ENCODE data around the gene PRAMEF5.
"Not testable (repeated sequence)": the region's sequence is repeated elsewhere in the genome, so short reads cannot be mapped to it uniquely, and the experiment has no call there.

Gene PRAMEF5

DNA sequence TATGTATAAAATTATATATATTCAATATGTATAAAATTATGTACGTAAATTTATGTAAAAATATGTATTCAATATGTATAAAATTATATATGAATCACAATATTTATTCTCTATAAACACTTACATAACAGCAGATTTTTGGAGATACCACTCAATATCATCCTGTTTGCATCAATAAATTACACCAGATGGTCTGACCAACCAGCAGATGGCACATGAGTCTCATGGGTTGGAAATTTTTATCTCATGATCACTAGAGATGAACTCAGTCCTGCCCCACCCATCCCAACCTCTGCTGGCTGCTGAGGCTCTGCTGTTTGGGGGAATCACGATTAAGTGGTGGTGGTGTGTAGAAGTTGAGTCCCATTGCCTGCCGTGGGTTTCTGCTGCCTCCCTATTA lies 25.6 kb downstream of the PRAMEF5 start:
- not testable (repeated sequence) for DNase-seq

DNA sequence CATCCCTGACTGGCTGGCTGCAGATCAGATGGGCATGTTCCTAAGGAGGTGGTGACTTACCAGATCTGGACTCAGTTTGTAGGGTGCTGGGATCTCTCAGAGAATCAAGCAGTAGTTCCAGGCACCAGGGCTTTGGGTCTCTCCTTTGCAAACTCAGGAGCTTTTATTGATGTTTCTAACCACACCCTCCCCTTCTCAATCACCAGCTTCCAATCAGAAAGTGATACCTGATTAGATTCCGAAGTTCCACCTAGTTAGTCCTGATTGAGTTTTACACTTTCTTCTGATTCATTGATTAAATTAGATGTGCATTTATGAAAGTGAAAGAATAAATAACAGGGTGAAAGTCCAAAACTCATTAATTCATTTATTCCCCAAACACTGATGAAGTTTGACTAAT lies 31.0 kb downstream of the PRAMEF5 start, which contains the start of gene PRAMEF8:
PRAMEF8 (minus strand) TSS at position 101 of the 400 bp plus-strand sequence. CDS start 1,046 bp downstream, outside the sequence.
- DNase-seq: not testable (repeated sequence)

DNA sequence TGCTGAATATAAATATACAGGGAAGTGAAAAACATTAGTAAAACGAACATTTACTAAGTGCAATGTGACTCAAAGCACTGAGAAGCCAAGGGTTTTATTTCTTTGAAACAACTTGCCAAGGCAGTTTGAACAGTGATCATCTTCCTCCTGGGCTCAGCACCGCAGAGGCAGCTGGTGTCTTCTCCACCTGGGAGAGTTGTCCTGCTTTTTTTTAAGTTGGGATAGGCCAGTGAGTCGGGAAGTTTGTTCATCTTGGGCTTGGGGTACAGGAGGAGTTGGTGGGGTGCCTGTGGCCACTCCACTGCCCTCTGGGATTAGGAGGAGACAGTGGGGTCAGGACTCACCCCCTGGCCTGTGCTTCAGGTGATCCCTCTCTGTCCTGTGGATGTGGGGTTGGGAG lies 35.0 kb downstream of the PRAMEF5 start:
- DNase-seq: not testable (repeated sequence)

DNA sequence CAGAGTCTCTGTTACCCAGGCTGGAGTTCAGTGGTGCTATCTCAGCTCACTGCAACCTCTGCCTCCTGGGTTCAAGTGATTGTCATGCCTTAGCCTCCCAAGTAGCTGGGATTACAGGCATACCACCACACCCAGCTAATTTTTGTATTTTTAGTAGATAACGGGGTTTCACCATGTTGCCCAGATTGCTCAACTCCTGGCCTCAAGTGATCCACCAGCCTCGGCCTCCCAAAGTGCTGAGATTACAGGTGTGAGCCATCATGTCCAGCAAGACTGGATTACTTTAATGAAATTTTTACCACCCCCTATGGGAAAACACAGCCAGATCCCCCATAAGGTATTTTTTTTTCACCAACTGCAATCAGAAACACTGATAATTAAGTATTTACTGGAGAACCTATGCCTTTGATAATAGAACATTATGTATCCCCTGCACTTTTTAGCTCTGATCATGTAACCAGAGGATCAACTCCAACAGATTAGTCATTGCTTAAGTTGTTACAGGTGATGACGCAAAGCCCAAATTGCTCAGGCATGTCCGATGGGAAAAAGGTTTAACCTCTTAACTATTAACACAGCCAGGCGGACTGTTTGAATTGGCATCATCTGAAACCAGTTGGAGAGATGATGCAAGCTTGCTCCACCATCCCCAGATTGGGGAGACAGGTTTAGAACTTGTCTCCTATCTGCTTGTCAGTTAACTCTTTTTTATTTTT lies 43.4 kb downstream of the PRAMEF5 start:
- DNase-seq: not testable (repeated sequence)

DNA sequence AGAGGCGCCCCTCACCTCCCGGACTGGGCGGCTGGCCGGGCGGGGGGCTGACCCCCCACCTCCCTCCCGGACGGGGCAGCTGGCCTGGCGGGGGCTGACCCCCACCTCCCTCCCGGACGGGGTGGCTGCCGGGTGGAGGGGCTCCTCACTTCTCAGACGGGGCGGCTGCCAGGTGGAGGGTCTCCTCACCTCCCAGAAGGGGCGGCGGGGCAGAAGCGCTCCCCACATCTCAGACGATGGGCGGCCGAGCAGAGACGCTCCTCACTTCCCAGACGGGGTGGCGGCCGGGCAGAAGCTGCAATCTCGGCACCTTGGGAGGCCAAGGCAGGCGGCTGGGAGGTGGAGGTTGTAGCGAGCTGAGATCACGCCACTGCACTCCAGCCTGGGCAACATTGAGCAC lies 44.7 kb downstream of the PRAMEF5 start:
- not testable (repeated sequence) for DNase-seq

DNA sequence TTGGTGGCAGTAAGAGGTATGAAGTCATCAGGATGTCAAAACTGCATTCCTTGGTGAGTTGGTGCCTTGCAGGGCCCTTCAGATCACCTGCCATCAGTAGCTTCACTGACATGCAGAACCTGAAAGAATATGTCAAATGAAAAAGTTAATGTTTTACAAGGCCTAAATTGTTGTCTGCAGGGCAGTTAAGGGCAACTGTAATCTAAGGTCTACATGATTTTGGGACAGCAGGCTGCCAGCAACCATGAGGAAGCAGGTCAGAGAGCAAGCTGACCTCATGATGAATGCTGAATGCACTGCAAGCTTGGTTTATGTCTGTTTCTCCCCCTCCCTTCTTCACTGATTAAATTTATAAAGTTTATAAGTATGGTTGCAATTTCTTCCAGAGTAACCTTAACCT lies 48.2 kb downstream of the PRAMEF5 start:
- not testable (repeated sequence) for DNase-seq

DNA sequence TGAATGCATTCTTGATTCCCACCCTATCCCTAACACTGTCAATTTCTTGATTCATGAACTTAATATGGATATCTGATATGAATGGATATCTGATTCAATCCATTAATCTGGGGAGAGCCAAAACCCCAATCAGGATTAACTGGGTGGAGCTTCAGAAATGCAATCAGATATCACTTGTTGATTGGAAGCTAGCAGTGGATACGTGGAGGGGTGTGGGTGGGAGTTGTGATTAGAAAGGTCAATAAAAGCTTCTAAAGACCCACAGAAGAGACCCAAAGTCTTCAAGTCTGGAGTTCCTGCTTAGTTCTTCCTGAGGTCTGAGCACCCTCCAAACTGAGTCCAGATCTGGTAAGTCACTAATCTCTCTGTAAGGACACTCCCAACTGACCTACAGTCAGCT lies 49.2 kb downstream of the PRAMEF5 start, which contains the start of gene PRAMEF33:
PRAMEF33 (plus strand) TSS at position 301 of the 400 bp plus-strand sequence. CDS start 2,416 bp downstream, outside the sequence.
- DNase-seq: not testable (repeated sequence)
